GM12878 (cell line): ENCODE data around the gene C22orf15. TPM values are rescaled to one million over a fixed set of nuclear protein-coding genes. Genes with fewer than 3 reads are reported as not detected.

ENCODE experiments used
- ATAC-seq: fragments of 200-7000 bp; cut with Tn5 transposase; 3 replicates; pipeline ENCODE4 v1.9.1; 2020; ENCODE audit warnings: mild to moderate bottlenecking, moderate library complexity
- BruUV-seq: library from RNA; stranded (reverse); fragments of 400-500 nt; replicated peaks from 2 replicates; lab custom pipeline; 2021; lab: Mats Ljungman, UMichigan
- CTCF ChIA-PET: fragments of 300-600 bp; sonication (Branson Sonifier 250); formaldehyde crosslinking; extraction: SDS; loops from one replicate; lab custom pipeline; 2021; ENCODE audit warnings: inconsistent platforms; lab: Yijun Ruan, JAX
- POLR2A ChIA-PET: fragments of 350-600 bp; formaldehyde crosslinking; extraction: SDS; loops from one replicate; lab custom pipeline; 2021; ENCODE audit warnings: inconsistent platforms; lab: Charles Lee
- RAD21 ChIA-PET: fragments of 300-600 bp; sonication (Branson Sonifier 250); formaldehyde crosslinking; loops from one replicate; lab custom pipeline; 2023; ENCODE audit warnings: antibody characterized with exemption; ENCODE audit not compliant: unreplicated experiment; lab: Charles Lee
- SMC1A ChIA-PET: fragments of 300-600 bp; sonication (Branson Sonifier 250); formaldehyde crosslinking; loops from one replicate; lab custom pipeline; 2023; ENCODE audit not compliant: unreplicated experiment, uncharacterized antibody; lab: Charles Lee
- DNase-seq: peaks from one replicate; pipeline ENCODE4 v3.0.0-alpha.2; 2011; ENCODE audit warnings: low read depth, low spot score
- FAIRE-seq: peaks from 3 replicates; lab custom pipeline; 2011; peaks lifted over from hg19 to GRCh38; lab: Jason Lieb, UNC
- H2AFZ ChIP-seq: 2 replicates; pipeline ENCODE4 v1.6.0; 2011; ENCODE audit warnings: low read depth, low read length, control low read depth; ENCODE audit not compliant: control insufficient read depth
- H3K27ac ChIP-seq: 2 replicates; pipeline ENCODE4 v1.5.1; 2011; ENCODE audit warnings: control low read depth; ENCODE audit not compliant: control insufficient read depth, insufficient read depth
- H3K27me3 ChIP-seq, 2 experiments: replicated peaks in 1 of 2; 2 replicates each; pipeline versions ENCODE4 v1.6.0 to v1.6.1; 2011; ENCODE audit warnings: low read length in 1 of 2; ENCODE audit not compliant: control insufficient read depth in 2 of 2, insufficient read depth in 2 of 2
- H3K36me3 ChIP-seq, 2 experiments: 2 replicates each; pipeline ENCODE4 v1.5.1; 2011; ENCODE audit warnings: low read length in 1 of 2; ENCODE audit not compliant: control insufficient read depth in 2 of 2, insufficient read depth in 2 of 2
- H3K4me1 ChIP-seq: 2 replicates; pipeline ENCODE4 v1.6.1; 2011; ENCODE audit warnings: mild to moderate bottlenecking, low read length, moderate library complexity, mixed read lengths; ENCODE audit not compliant: control insufficient read depth, insufficient read depth
- H3K4me2 ChIP-seq: 2 replicates; pipeline ENCODE4 v1.6.0; 2011; ENCODE audit warnings: control low read depth; ENCODE audit not compliant: control insufficient read depth, insufficient read depth
- H3K4me3 ChIP-seq: fragments of 200-600 bp; sonication (generic); 2 replicates; pipeline ENCODE4 v1.5.1; 2016
- H3K79me2 ChIP-seq: 2 replicates; pipeline ENCODE4 v1.6.0; 2011; ENCODE audit warnings: low read length; ENCODE audit not compliant: control insufficient read depth, insufficient read depth
- H3K9ac ChIP-seq: 2 replicates; pipeline ENCODE4 v1.8.0; 2011; ENCODE audit warnings: low read length, control low read depth, mixed read lengths; ENCODE audit not compliant: control insufficient read depth, insufficient read depth
- H3K9me3 ChIP-seq: replicated peaks from 3 replicates; pipeline ENCODE4 v1.5.1; 2011; ENCODE audit warnings: mild to moderate bottlenecking, low read length; ENCODE audit not compliant: control insufficient read depth, insufficient read depth
- H4K20me1 ChIP-seq: 2 replicates; pipeline ENCODE4 v1.6.0; 2011; ENCODE audit not compliant: control insufficient read depth, insufficient read depth
- ATF7 ChIP-seq: fragments of 450-650 bp; IDR thresholded peaks from 2 replicates; pipeline ENCODE4 v1.6.1; 2016; ENCODE audit warnings: low read depth, mild to moderate bottlenecking
- CREB1 ChIP-seq: IDR thresholded peaks from 2 replicates; pipeline ENCODE4 v1.6.1; 2012; ENCODE audit warnings: low read depth, mild to moderate bottlenecking, inconsistent platforms
- ELK1 ChIP-seq: IDR thresholded peaks from 2 replicates; pipeline ENCODE4 v1.6.1; 2012; ENCODE audit warnings: low read depth, low read length, improper control_type of control experiment
- HDGF ChIP-seq: fragments of 450-650 bp; IDR thresholded peaks from 2 replicates; pipeline ENCODE4 v1.6.1; 2016; ENCODE audit warnings: antibody characterized with exemption
- LARP7 ChIP-seq: fragments of 450-650 bp; IDR thresholded peaks from 2 replicates; pipeline ENCODE4 v1.6.1; 2017; ENCODE audit warnings: mild to moderate bottlenecking
- MYB ChIP-seq: fragments of 150-350 bp; IDR thresholded peaks from 2 replicates; pipeline ENCODE4 v1.6.1; 2014; ENCODE audit warnings: mild to moderate bottlenecking, low read depth, low read length, borderline replicate concordance
- NBN ChIP-seq: fragments of 450-650 bp; IDR thresholded peaks from 2 replicates; pipeline ENCODE4 v1.6.1; 2016
- NFYB ChIP-seq: IDR thresholded peaks from 2 replicates; pipeline ENCODE4 v1.6.1; 2011; ENCODE audit warnings: low read depth, mild to moderate bottlenecking, low read length, improper control_type of control experiment, moderate library complexity; ENCODE audit not compliant: insufficient read depth
- PAX8 ChIP-seq: fragments of 450-650 bp; IDR thresholded peaks from 2 replicates; pipeline ENCODE4 v1.6.1; 2017; ENCODE audit warnings: mild to moderate bottlenecking, moderate library complexity
- PML ChIP-seq: IDR thresholded peaks from 2 replicates; pipeline ENCODE4 v1.6.1; 2012; ENCODE audit warnings: low read length, inconsistent platforms
- RFX5 ChIP-seq: IDR thresholded peaks from 2 replicates; pipeline ENCODE4 v1.6.1; 2011; ENCODE audit warnings: low read depth, low read length, improper control_type of control experiment
- STAT1 ChIP-seq: fragments of 450-650 bp; conservative IDR thresholded peaks from 2 replicates; pipeline ENCODE4 v1.6.1; 2014; ENCODE audit warnings: antibody characterized with exemption, mild to moderate bottlenecking
- YY1 ChIP-seq: IDR thresholded peaks from 2 replicates; pipeline ENCODE4 v1.6.1; 2011; ENCODE audit warnings: low read depth, mild to moderate bottlenecking, low read length
- ZZZ3 ChIP-seq: IDR thresholded peaks from 2 replicates; pipeline ENCODE4 v1.6.1; 2011; ENCODE audit warnings: low read depth; ENCODE audit not compliant: control insufficient read depth, insufficient read length
- WGBS: methylation state at CpG from one replicate; pipeline ENCODE4 v1.1.6; 2016; ENCODE audit warnings: low lambda C conversion rate; ENCODE audit not compliant: insufficient replicate concordance, insufficient coverage; ENCODE audit errors: missing lambda C conversion rate; 5-methylcytosine and 5-hydroxymethylcytosine counted together
- in situ Hi-C: fragments of 300-500 bp; cut with MboI; formaldehyde crosslinking; loops from 9 replicates; pipeline ENCODE4 v1.14.3; 2018; ENCODE audit warnings: mixed read lengths
- intact Hi-C: fragments of 100-400 bp; cut with micrococcal nuclease; formaldehyde crosslinking; loops from one replicate; pipeline ENCODE4 v1.14.2; 2022; ENCODE audit not compliant: unreplicated experiment
- polyA plus RNA-seq, 11 experiments: library from polyadenylated mRNA; depleted of rRNA in 4 of 11; unstranded in 6 of 11; stranded (reverse) in 5 of 11; fragments of >200 nt; fragmentation: Nextera tagmentation in 4 of 11; fragmentation: Illumina TruSeq in 1 of 11; extraction: Ambion mirVana in 4 of 11; extraction: Trizol in 1 of 11; gene quantifications; 1 replicate in 1 of 11; 2 replicates in 10 of 11; pipeline versions ENCODE4 v1.2.1 to v1.2.3, GENCODE V29; 2011 to 2016; ENCODE audit warnings: inconsistent platforms in 2 of 11, missing spikeins in 2 of 11, low read depth in 1 of 11
- total RNA-seq, 4 experiments: library from RNA; depleted of rRNA in 3 of 4; stranded (reverse); fragments of >200 nt in 3 of 4; fragmentation: Illumina TruSeq in 1 of 4; extraction: Trizol in 1 of 4; gene quantifications; 2 replicates each; pipeline versions ENCODE4 v1.2.1 to v1.2.3, GENCODE V29; 2013 to 2021
- TF ChIP-seq, protein P1 (sequence below): fragments of 450-650 bp; IDR thresholded peaks from 2 replicates; pipeline ENCODE4 v1.6.1; 2017; ENCODE audit warnings: mild to moderate bottlenecking, moderate library complexity
- TF ChIP-seq, protein P2 (sequence below): fragments of 450-650 bp; IDR thresholded peaks from 2 replicates; pipeline ENCODE4 v1.6.1; 2017; ENCODE audit warnings: borderline replicate concordance
- TF ChIP-seq, protein P3 (sequence below): IDR thresholded peaks from 2 replicates; pipeline ENCODE4 v1.6.1; 2011; ENCODE audit warnings: borderline replicate concordance, low read depth, mild to moderate bottlenecking, moderate library complexity, low read length; ENCODE audit not compliant: insufficient read depth, poor library complexity, severe bottlenecking

The C22orf15 gene
- total and polyA plus RNA-seq, 10 of the 15 experiments (the other 5 are each of a cell fraction or from before 2014, with no cell fraction given), result 0.05 to 0.47 (median 0.13) TPM; not detected in 3

GRCh38 chr22:23779731-23780130, 16.9 kb downstream of the C22orf15 start (continued):
- TF ChIP-seq, protein P1, sequence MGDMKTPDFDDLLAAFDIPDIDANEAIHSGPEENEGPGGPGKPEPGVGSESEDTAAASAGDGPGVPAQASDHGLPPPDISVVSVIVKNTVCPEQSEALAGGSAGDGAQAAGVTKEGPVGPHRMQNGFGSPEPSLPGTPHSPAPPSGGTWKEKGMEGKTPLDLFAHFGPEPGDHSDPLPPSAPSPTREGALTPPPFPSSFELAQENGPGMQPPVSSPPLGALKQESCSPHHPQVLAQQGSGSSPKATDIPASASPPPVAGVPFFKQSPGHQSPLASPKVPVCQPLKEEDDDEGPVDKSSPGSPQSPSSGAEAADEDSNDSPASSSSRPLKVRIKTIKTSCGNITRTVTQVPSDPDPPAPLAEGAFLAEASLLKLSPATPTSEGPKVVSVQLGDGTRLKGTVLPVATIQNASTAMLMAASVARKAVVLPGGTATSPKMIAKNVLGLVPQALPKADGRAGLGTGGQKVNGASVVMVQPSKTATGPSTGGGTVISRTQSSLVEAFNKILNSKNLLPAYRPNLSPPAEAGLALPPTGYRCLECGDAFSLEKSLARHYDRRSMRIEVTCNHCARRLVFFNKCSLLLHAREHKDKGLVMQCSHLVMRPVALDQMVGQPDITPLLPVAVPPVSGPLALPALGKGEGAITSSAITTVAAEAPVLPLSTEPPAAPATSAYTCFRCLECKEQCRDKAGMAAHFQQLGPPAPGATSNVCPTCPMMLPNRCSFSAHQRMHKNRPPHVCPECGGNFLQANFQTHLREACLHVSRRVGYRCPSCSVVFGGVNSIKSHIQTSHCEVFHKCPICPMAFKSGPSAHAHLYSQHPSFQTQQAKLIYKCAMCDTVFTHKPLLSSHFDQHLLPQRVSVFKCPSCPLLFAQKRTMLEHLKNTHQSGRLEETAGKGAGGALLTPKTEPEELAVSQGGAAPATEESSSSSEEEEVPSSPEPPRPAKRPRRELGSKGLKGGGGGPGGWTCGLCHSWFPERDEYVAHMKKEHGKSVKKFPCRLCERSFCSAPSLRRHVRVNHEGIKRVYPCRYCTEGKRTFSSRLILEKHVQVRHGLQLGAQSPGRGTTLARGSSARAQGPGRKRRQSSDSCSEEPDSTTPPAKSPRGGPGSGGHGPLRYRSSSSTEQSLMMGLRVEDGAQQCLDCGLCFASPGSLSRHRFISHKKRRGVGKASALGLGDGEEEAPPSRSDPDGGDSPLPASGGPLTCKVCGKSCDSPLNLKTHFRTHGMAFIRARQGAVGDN, result no peak
- no peak for TF ChIP-seq YY1
- no peak for TF ChIP-seq STAT1

DNA sequence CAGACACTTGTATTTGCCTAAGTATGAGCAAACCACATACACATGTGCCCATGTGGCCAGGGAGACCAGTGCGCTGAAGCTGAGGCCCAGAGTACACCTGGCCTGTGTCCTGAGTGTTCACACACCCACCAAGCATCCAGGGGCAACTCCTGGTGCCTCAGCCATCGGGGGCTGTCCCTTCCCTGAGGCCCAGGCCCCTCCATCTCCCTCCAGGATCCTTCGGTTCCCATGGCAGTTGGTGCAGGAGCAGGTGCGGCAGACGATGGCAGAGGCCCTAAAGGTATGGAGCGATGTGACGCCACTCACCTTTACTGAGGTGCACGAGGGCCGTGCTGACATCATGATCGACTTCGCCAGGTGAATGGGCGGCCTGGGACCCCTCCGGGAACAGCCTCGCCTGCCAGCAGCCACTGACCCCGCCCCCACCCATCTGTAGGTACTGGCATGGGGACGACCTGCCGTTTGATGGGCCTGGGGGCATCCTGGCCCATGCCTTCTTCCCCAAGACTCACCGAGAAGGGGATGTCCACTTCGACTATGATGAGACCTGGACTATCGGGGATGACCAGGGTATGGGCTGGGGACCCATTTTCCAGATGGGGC, 17.5 kb downstream of the C22orf15 start:
- H3K36me3 ChIP-seq, result no peaks in the 10 kb centered on the region
- FAIRE-seq (no peak), ATAC-seq (no peak), DNase-seq (no peak)
- WGBS, result 39% methylated on average over 20 of the region's 20 CpGs
- ChIA-PET RAD21 (no interaction called here), CTCF (no interaction called here), POLR2A (no interaction called here), SMC1A (no interaction called here)
- no peak overlapping the region for H3K9ac ChIP-seq
- H3K79me2 ChIP-seq, result no peaks in the 10 kb centered on the region
- H3K4me3 ChIP-seq, result no peak overlapping the region
- in situ Hi-C loops (no loop called here), intact Hi-C loops (no loop called here)
- no peak overlapping the region for H3K27ac ChIP-seq
- no peaks in the 10 kb centered on the region for H3K9me3 ChIP-seq
- H3K27me3 ChIP-seq, result peaks cover 0 to 2% of the 10 kb centered on the region in 2 experiments; a peak in 1 of 4 replicates
- no peaks in the 10 kb centered on the region for H3K4me1 ChIP-seq
- H2AFZ ChIP-seq, result no peak overlapping the region
- no peak overlapping the region for H3K4me2 ChIP-seq
- no peaks in the 10 kb centered on the region for H4K20me1 ChIP-seq
- BruUV-seq, result no TSS peak
- TF ChIP-seq NFYB, result no peak
- TF ChIP-seq, protein P2, sequence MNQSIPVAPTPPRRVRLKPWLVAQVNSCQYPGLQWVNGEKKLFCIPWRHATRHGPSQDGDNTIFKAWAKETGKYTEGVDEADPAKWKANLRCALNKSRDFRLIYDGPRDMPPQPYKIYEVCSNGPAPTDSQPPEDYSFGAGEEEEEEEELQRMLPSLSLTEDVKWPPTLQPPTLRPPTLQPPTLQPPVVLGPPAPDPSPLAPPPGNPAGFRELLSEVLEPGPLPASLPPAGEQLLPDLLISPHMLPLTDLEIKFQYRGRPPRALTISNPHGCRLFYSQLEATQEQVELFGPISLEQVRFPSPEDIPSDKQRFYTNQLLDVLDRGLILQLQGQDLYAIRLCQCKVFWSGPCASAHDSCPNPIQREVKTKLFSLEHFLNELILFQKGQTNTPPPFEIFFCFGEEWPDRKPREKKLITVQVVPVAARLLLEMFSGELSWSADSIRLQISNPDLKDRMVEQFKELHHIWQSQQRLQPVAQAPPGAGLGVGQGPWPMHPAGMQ, result no peak
- no peak for TF ChIP-seq HDGF
- TF ChIP-seq LARP7, result no peak
- no peak for TF ChIP-seq MYB
- no peak for TF ChIP-seq PML
- TF ChIP-seq ZZZ3, result no peak
- TF ChIP-seq NBN, result no peak
- TF ChIP-seq RFX5, result no peak
- TF ChIP-seq ATF7, result no peak
- TF ChIP-seq, protein P3, sequence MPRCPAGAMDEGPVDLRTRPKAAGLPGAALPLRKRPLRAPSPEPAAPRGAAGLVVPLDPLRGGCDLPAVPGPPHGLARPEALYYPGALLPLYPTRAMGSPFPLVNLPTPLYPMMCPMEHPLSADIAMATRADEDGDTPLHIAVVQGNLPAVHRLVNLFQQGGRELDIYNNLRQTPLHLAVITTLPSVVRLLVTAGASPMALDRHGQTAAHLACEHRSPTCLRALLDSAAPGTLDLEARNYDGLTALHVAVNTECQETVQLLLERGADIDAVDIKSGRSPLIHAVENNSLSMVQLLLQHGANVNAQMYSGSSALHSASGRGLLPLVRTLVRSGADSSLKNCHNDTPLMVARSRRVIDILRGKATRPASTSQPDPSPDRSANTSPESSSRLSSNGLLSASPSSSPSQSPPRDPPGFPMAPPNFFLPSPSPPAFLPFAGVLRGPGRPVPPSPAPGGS, result no peak
- no peak for TF ChIP-seq PAX8
- no peak for TF ChIP-seq ELK1
- no peak for TF ChIP-seq CREB1
